Measurements from ENCODE around the gene ESR2.
"Not testable (repeated sequence)": the region's sequence is repeated elsewhere in the genome, so short reads cannot be mapped to it uniquely, and the experiment has no call there.

The ESR2 gene

DNA sequence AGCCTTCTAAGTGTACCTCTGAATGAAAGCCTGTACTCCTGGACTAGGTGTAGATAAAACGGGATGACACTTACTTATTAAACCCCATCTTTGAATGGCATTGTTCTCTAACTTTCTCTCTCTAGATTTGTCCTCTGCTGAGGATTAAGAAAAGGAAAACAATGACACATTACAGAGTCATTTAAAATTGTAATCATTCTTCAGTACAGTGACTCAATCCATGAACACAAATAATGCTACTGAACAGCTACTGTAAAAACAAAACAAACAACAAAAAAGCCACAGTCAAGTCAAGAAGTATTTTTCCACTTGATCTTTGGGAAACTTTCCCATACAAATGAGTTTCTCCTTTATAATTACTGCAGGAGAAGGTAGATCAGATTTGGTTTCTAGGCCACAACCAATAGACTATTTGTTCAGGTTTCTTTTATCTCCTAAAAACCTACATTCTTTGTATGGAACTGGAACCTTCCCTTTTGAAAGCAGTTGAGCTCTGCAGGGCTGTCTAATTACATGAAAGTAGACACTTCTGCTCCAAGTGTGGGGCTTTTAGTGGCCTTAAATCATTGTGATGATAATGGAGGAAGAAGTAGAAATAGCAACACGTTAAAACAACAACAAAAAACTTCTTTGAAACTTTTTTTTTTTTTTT, 219.1 kb downstream of the ESR2 start:
- no peak for DNase-seq

DNA sequence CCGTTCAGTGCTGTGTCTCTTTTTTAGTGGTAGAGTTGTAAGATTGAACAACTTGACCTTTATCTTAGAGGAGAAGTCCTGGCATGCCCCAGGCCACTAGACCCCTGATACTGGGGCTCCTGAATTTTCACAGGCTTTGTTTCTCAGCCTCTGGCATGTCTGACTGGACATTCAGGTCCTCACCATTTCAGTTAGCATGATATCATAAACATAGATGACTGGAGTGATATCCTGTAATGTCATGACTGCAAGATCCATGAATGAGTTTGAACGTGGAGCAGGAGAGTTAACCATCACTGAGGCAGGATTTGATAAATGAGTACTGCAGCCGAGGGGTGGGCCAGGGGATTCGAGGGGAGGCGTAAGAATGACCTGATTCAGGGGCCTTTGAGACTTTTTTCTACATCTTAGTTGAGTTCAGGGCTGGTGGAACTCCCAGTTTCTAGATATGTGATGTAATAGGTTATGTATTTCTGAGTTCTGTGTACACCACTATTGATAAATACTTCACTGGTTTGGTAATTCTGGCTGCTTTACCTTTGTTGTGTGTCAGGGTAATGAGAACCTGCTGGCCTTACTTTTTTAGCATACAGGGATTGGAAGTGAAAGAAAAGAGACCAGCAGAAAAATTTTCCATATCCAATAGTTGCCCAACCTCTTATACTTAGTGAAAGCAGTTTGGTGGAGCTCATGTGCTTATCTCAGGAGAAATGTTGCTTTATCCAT, 224.4 kb downstream of the ESR2 start:
- no peak for DNase-seq

GRCh38 chr14:64064447-64064846, 229.7 kb downstream of the ESR2 start:
- DNase-seq = no peak

DNA sequence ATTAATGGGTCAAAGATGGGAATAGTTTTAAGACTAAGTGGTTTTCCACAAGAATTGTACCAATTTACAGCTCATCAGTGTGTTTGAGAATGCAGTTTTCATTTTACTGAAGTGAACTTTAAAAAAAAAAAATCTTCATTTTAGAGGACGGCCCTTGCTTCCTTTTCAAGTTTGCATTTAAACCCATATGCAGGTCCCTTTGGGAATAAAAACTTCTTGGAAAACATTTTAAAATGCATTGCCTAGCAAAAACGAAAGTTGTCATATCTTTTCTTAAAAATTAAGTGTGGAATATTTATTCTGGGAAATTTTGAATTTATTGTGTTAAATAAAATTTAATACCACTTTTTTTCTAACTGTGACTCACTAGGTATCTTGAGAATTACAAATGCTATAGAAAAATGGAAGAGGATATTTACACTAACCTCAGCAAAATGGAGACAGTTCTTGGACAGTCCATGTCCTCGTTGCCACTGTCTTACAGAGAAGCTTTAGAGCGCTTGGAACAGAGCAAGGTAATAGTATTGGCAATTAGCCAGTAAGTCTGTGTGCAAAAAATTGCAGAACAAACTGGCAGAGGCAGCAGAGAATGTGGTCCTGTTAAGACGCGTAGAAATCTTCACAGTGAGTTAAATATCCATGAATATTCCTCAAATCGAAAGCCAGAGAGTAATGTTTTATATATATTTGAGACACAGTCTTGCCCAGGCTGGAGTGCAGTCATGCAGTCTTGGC, 231.6 kb downstream of the ESR2 start:
- DNase-seq = no peak

GRCh38 chr14:64061706-64062105, 232.5 kb downstream of the ESR2 start:
- DNase-seq = no peak

- DNase-seq = no peak
Measured at GRCh38 chr14:64061115-64061514, 233.1 kb downstream of the ESR2 start.

GRCh38 chr14:64060648-64061096, 233.5 kb downstream of the ESR2 start:
- DNase-seq = no peak

- DNase-seq = no peak
Measured at GRCh38 chr14:64060199-64060545, 234.0 kb downstream of the ESR2 start.

DNA sequence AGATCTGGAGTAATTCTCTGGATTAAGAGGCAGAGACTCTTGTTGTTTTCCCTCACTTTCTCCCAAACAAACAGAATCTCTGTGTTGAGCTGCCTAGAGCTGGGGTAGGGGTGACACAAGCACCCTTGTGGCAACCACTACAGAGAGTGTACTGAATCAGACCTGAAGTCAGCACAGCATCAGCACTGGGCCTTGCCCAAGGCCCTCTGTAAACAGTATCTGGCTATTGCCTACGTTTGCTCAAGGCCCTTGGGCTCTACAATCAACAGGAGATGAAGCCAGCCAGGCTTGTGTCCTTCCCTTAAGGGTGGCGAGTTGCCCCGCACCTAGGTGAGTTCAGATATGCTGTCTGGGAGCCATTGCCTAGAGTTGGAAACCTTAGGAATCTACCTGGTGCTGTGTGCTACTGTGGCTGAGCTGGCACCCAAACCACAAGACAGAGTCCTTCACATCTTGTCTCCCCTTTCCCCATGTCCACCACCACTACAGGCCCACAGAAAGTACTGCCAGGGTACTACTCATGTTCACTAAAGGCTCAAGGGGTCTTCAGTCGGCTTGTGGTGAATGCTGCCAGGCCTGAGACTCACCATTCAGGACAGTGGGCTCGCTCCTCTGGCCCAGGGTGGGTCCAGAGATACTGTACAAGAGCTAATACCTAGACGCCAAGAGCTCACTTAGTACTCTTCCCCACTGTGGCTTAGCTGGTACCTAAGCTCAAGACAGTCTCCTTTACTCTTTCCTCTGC, 234.5 kb downstream of the ESR2 start:
- no peak for DNase-seq

- no peak for DNase-seq
Measured at GRCh38 chr14:64053694-64054669, 240.2 kb downstream of the ESR2 start.

- no peak for DNase-seq
Measured at GRCh38 chr14:64049616-64050381, 244.4 kb downstream of the ESR2 start.

DNA sequence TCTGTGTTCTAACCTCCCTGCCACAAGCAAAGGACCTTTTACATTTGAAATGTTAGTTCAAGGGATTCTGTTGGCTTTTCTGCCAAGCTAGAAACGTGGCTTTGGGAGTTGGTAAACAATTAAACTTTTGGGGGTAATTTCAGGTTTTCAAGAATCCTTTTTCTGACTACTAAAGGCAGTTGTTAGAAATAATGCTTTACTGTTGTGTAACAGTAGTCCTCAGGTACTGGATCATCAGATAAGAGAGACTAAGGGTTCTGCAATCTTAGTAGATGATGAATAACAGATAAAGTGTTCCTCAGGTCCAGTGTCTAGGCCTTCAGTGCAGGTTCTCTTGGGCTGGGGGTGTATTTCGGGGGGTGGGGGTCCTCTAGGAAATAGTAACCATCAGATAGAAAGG, 249.1 kb downstream of the ESR2 start:
- no peak for DNase-seq

DNA sequence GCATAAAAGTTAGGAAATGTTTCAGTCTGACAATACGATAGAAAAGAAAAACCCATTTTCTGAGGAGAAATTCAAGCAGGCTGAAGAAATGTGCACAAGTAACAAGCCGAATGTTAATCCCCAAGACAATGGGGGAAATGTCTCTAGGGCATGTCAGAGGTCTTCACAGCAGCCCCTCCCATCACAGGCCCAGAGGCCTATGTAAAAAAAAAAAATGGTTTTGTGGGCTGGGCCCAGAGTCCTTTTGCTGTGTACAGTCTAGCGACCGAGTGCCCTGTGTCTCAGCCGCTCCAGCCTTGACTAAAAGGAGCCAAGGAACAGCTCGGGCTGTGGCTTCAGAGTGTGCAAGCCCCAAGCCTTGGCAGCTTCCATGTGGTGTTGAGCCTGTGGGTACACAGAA, 250.9 kb downstream of the ESR2 start:
- not testable (repeated sequence) for DNase-seq

- DNase-seq = no peak
Measured at GRCh38 chr14:64040044-64040443, 254.1 kb downstream of the ESR2 start.

- no peak for DNase-seq
Measured at GRCh38 chr14:64038841-64039542, 255.2 kb downstream of the ESR2 start.

DNA sequence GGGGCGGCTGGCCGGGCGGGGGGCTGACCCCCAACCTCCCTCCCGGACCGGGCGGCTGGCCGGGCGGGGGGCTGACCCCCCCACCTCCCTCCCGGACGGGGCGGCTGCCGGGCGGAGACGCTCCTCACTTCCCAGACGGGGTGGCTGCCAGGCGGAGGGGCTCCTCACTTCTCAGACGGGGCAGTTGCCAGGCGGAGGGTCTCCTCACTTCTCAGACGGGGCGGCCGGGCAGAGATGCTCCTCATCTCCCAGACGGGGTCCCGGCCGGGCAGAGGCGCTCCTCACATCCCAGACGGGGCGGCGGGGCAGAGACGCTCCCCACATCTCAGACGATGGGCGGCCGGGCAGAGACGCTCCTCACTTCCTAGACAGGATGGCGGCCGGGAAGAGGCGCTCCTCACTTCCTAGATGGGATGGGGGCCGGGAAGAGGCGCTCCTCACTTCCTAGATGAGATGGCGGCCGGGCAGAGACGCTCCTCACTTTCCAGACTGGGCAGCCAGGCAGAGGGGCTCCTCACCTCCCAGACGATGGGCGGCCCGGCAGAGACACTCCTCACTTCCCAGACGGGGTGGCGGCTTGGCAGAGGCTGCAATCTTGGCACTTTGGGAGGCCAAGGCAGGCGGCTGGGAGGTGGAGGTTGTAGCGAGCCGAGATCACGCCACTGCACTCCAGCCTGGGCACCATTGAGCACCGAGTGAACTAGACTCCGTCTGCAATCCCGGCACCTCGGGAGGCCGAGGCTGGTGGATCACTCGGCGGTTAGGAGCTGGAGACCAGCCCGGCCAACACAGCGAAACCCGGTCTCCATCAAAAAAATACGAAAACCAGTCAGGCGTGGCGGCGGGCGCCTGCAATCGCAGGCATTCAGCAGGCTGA, 256.1 kb downstream of the ESR2 start:
- DNase-seq = not testable (repeated sequence)

DNA sequence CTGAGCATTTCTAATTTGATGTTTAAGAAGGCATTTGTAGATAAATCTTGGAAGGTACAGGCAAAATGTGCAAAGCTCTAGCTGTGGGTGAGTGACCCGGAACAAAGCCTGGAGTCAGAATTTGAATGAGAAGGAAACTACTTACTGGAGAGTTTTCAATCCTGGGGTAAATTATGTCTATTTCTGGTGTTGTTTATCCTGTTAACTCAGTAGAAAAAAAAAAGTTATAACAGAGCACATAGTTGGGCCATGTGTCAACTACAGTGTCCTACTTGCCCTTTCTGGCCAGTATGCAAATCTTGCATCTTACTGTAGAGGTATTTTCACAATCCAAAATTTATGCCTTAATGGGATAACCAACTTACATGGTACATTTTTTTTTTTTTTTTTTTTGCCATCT, 259.0 kb downstream of the ESR2 start:
- DNase-seq = no peak

Data from stimulated activated naive CD4-positive, alpha-beta T cell treated with Interleukin-2 at 50 U/mL for 16 hours (primary cell).